Measurements from ENCODE around the gene OVCA2.

The OVCA2 gene

GRCh38 chr17:2041561-2042389 lies at the start of gene OVCA2:
Gene OVCA2 (plus strand): TSS chr17:2042022. CDS start chr17:2042048, 26 bp downstream.
- peak; percentile 94 to 97 (median 95) for DNase-seq (ENCODE audit: low read depth in 3 of 3, low spot score in 1 of 3)

GRCh38 chr17:1992541-1992940 lies 49.3 kb upstream of the OVCA2 start:
- DNase-seq (ENCODE audit: low read depth in 3 of 3, low spot score in 1 of 3): no peak

GRCh38 chr17:1994707-1995106 lies 47.1 kb upstream of the OVCA2 start:
- DNase-seq (ENCODE audit: low read depth in 3 of 3, low spot score in 1 of 3): no peak

- DNase-seq (ENCODE audit: low read depth in 3 of 3, low spot score in 1 of 3): no peak
These were observed 46.4 kb upstream of the OVCA2 start for GRCh38 chr17:1995321-1995892.

GRCh38 chr17:1995907-1996799 lies 45.7 kb upstream of the OVCA2 start:
- DNase-seq (ENCODE audit: low read depth in 3 of 3, low spot score in 1 of 3): no peak

GRCh38 chr17:1996800-1997288 lies 45.0 kb upstream of the OVCA2 start:
- no peak for DNase-seq (ENCODE audit: low read depth in 3 of 3, low spot score in 1 of 3)

- no peak for DNase-seq (ENCODE audit: low read depth in 3 of 3, low spot score in 1 of 3)
These were observed 44.4 kb upstream of the OVCA2 start for GRCh38 chr17:1997289-1997926.

GRCh38 chr17:1997927-1998742 lies 43.7 kb upstream of the OVCA2 start:
- DNase-seq (ENCODE audit: low read depth in 3 of 3, low spot score in 1 of 3): no peak

- DNase-seq (ENCODE audit: low read depth in 3 of 3, low spot score in 1 of 3): no peak
These were observed 42.1 kb upstream of the OVCA2 start for GRCh38 chr17:1999557-2000251.

GRCh38 chr17:2002767-2003329 lies 39.0 kb upstream of the OVCA2 start:
- DNase-seq (ENCODE audit: low read depth in 3 of 3, low spot score in 1 of 3): no peak

- DNase-seq (ENCODE audit: low read depth in 3 of 3, low spot score in 1 of 3): no peak
These were observed 38.3 kb upstream of the OVCA2 start for GRCh38 chr17:2003525-2003924.

- no peak for DNase-seq (ENCODE audit: low read depth in 3 of 3, low spot score in 1 of 3)
These were observed 37.3 kb upstream of the OVCA2 start for GRCh38 chr17:2004435-2004952.

- DNase-seq (ENCODE audit: low read depth in 3 of 3, low spot score in 1 of 3): no peak
These were observed 33.3 kb upstream of the OVCA2 start for GRCh38 chr17:2008332-2009126.

GRCh38 chr17:2009737-2010136 lies 32.1 kb upstream of the OVCA2 start:
- no peak for DNase-seq (ENCODE audit: low read depth in 3 of 3, low spot score in 1 of 3)

GRCh38 chr17:2011411-2012371 lies 30.1 kb upstream of the OVCA2 start:
- DNase-seq (ENCODE audit: low read depth in 3 of 3, low spot score in 1 of 3): no peak

GRCh38 chr17:2012499-2012898 lies 29.3 kb upstream of the OVCA2 start:
- DNase-seq (ENCODE audit: low read depth in 3 of 3, low spot score in 1 of 3): no peak
